CD14-positive monocyte (primary cell): Measurements from ENCODE around the gene TRMT5. TPM values are rescaled to one million over a fixed set of nuclear protein-coding genes. Genes with fewer than 3 reads are reported as not detected.

ENCODE experiments used
- DNase-seq, 3 donors: peaks; one replicate each; pipeline ENCODE4 v3.0.0-alpha.2; 2011 to 2022
- H2AFZ ChIP-seq: 2 replicates; pipeline ENCODE4 v1.6.0; 2012; ENCODE audit warnings: mild to moderate bottlenecking, low read depth, low read length, inconsistent platforms; ENCODE audit not compliant: insufficient read depth, poor library complexity, severe bottlenecking
- H3K27ac ChIP-seq, 2 donors: 1 replicate in 1 of 2; 2 replicates in 1 of 2; pipeline ENCODE4 v1.5.1; 2012 to 2013; ENCODE audit warnings: low read length in 2 of 2, control low read depth in 1 of 2, inconsistent platforms in 1 of 2, low read depth in 1 of 2, mild to moderate bottlenecking in 1 of 2
- H3K27me3 ChIP-seq, 2 donors: one replicate each; pipeline versions ENCODE4 v1.6.0 to v1.6.1; 2011 to 2013; ENCODE audit warnings: low read length in 2 of 2; ENCODE audit not compliant: control insufficient read depth in 2 of 2, insufficient read depth in 2 of 2
- H3K36me3 ChIP-seq, 2 donors: replicated peaks in 1 of 2; 1 replicate in 1 of 2; 2 replicates in 1 of 2; pipeline versions ENCODE4 v1.5.1 to v1.6.1; 2012 to 2013; ENCODE audit warnings: low read length in 2 of 2, control low read depth in 1 of 2, inconsistent platforms in 1 of 2, mild to moderate bottlenecking in 1 of 2; ENCODE audit not compliant: insufficient read depth in 2 of 2, control insufficient read depth in 1 of 2
- H3K4me1 ChIP-seq, 2 donors: 1 replicate in 1 of 2; 2 replicates in 1 of 2; pipeline versions ENCODE4 v1.5.1 to v1.6.1; 2012 to 2013; ENCODE audit warnings: low read length in 2 of 2, control low read depth in 1 of 2, inconsistent platforms in 1 of 2, mild to moderate bottlenecking in 1 of 2, moderate library complexity in 1 of 2; ENCODE audit not compliant: insufficient read depth in 2 of 2, control insufficient read depth in 1 of 2
- H3K4me2 ChIP-seq: replicated peaks from 2 replicates; pipeline ENCODE3; 2012; ENCODE audit warnings: low read length, moderate library complexity, mild to moderate bottlenecking; ENCODE audit not compliant: poor library complexity, severe bottlenecking; ENCODE audit errors: extremely low read depth
- H3K4me3 ChIP-seq, 3 experiments: fragments of 200-600 bp in 1 of 3; sonication (generic) in 1 of 3; replicated peaks in 1 of 3; 1 replicate in 2 of 3; 2 replicates in 1 of 3; pipeline ENCODE4 v1.5.1; 2011 to 2013; ENCODE audit warnings: low read length in 3 of 3, mild to moderate bottlenecking in 3 of 3, control low read depth in 2 of 3, low read depth in 2 of 3, inconsistent platforms in 1 of 3, moderate library complexity in 1 of 3
- H3K79me2 ChIP-seq: 2 replicates; pipeline ENCODE4 v1.6.0; 2012; ENCODE audit warnings: mild to moderate bottlenecking, control low read depth, inconsistent platforms, low read length, moderate library complexity; ENCODE audit not compliant: insufficient read depth
- H3K9ac ChIP-seq: 2 replicates; pipeline ENCODE4 v1.6.0; 2017; ENCODE audit warnings: low read length, mild to moderate bottlenecking; ENCODE audit not compliant: insufficient read depth, poor library complexity, severe bottlenecking
- H3K9me3 ChIP-seq, 2 donors: replicated peaks in 1 of 2; 1 replicate in 1 of 2; 2 replicates in 1 of 2; pipeline versions ENCODE4 v1.5.1 to v1.6.1; 2012 to 2013; ENCODE audit warnings: low read length in 2 of 2, control low read depth in 1 of 2; ENCODE audit not compliant: control insufficient read depth in 1 of 2, insufficient read depth in 1 of 2
- H4K20me1 ChIP-seq: 2 replicates; pipeline ENCODE4 v1.6.0; 2012; ENCODE audit warnings: mild to moderate bottlenecking, low read length, control low read depth, moderate library complexity; ENCODE audit not compliant: insufficient read depth
- H3K27ac Mint-ChIP-seq, 7 donors: one replicate each; pipeline ENCODE4 v1.8.0; 2020; ENCODE audit warnings: mild to moderate bottlenecking in 7 of 7, mixed read lengths in 7 of 7, moderate library complexity in 6 of 7, inconsistent platforms in 2 of 7
- H3K27me3 Mint-ChIP-seq, 3 donors: one replicate each; pipeline ENCODE4 v1.8.0; 2021 to 2022; ENCODE audit warnings: low read depth in 3 of 3, mild to moderate bottlenecking in 3 of 3, mixed read lengths in 3 of 3, moderate library complexity in 3 of 3, inconsistent platforms in 1 of 3
- H3K36me3 Mint-ChIP-seq, 2 donors: one replicate each; pipeline ENCODE4 v1.8.0; 2020; ENCODE audit warnings: mixed read lengths in 2 of 2, inconsistent platforms in 1 of 2, mild to moderate bottlenecking in 1 of 2
- H3K4me1 Mint-ChIP-seq: one replicate; pipeline ENCODE4 v1.8.0; 2020; ENCODE audit warnings: mild to moderate bottlenecking, mixed read lengths
- H3K4me3 Mint-ChIP-seq, 2 donors: one replicate each; pipeline ENCODE4 v1.8.0; 2020; ENCODE audit warnings: mild to moderate bottlenecking in 2 of 2, mixed read lengths in 2 of 2, moderate library complexity in 1 of 2
- H3K9me3 Mint-ChIP-seq, 7 donors: one replicate each; pipeline ENCODE4 v1.8.0; 2020 to 2022; ENCODE audit warnings: mixed read lengths in 7 of 7, mild to moderate bottlenecking in 6 of 7, moderate library complexity in 6 of 7, inconsistent platforms in 2 of 7
- CTCF ChIP-seq: fragments of 200-600 bp; IDR thresholded peaks from one replicate; pipeline ENCODE4 v1.8.0; 2022; ENCODE audit warnings: antibody characterized with exemption, mild to moderate bottlenecking
- WGBS: methylation state at CpG from one replicate; pipeline ENCODE4 v1.1.5; 2013; ENCODE audit warnings: missing lambda C conversion rate; ENCODE audit not compliant: insufficient coverage; 5-methylcytosine and 5-hydroxymethylcytosine counted together
- intact Hi-C, 2 donors: fragments of 100-400 bp; cut with micrococcal nuclease; formaldehyde crosslinking; loops; one replicate each; pipeline versions ENCODE4 v1.15.0 to v1.15.1; 2023
- polyA plus RNA-seq, 3 donors: library from polyadenylated mRNA; depleted of rRNA in 1 of 3; unstranded in 2 of 3; stranded (reverse) in 1 of 3; fragments of 300-500 nt in 2 of 3; fragments of >200 nt in 1 of 3; fragmentation: Illumina TruSeq in 2 of 3; gene quantifications; 1 replicate in 2 of 3; 2 replicates in 1 of 3; pipeline ENCODE4 v1.2.3, GENCODE V29; 2012 to 2021

TRMT5 gene
- polyA plus RNA-seq, 3 donors: 0.89 to 2.8 (median 1.9) TPM

- H3K4me1 ChIP-seq: peaks cover 0 to 5% of the 10 kb centered on the region in 2 donors
- no peaks in the 10 kb centered on the region for H3K79me2 ChIP-seq
- DNase-seq: no peak
- H3K27ac ChIP-seq: no peak overlapping the region
- Mint-ChIP-seq H3K36me3 (peaks cover 0 to 5% of the 10 kb centered on the region in 2 donors), H3K27ac (no peak overlapping the region), H3K4me3 (no peak overlapping the region), H3K9me3 (peaks cover 0 to 8% (median 2%) of the 10 kb centered on the region in 7 donors), H3K4me1 (peaks cover under 1% of the 10 kb centered on the region), H3K27me3 (peaks cover 0 to 2% (median 2%) of the 10 kb centered on the region in 3 donors)
- H3K9ac ChIP-seq: no peak overlapping the region
- no peak overlapping the region for H2AFZ ChIP-seq
- intact Hi-C loops: no loop called here
- H3K27me3 ChIP-seq: no peaks in the 10 kb centered on the region
- no peak overlapping the region for H3K4me2 ChIP-seq
- no peaks in the 10 kb centered on the region for H3K36me3 ChIP-seq
- H3K4me3 ChIP-seq: no peak overlapping the region
- H3K9me3 ChIP-seq: no peaks in the 10 kb centered on the region
- H4K20me1 ChIP-seq: no peaks in the 10 kb centered on the region
- TF ChIP-seq CTCF: no peak
Measured at GRCh38 chr14:60965402-60965801, 15.5 kb downstream of the TRMT5 start.

- H3K9me3 Mint-ChIP-seq: peaks cover 0 to 10% (median 3%) of the 10 kb centered on the region in 7 donors
- intact Hi-C loops: no loop called here
- H3K4me1 ChIP-seq: peaks cover 0 to under 1% of the 10 kb centered on the region in 2 donors
- no peaks in the 10 kb centered on the region for H3K9me3 ChIP-seq
- H3K27ac ChIP-seq: no peak overlapping the region
- H3K4me2 ChIP-seq: no peak overlapping the region
- TF ChIP-seq CTCF: no peak
- H3K27me3 ChIP-seq: no peaks in the 10 kb centered on the region
- no peak overlapping the region for H3K4me3 ChIP-seq
- H3K79me2 ChIP-seq: no peaks in the 10 kb centered on the region
- H3K36me3 Mint-ChIP-seq: peaks cover 0 to 5% of the 10 kb centered on the region in 2 donors
- H3K27me3 Mint-ChIP-seq: peaks cover 0 to 2% (median 2%) of the 10 kb centered on the region in 3 donors
- no peaks in the 10 kb centered on the region for H4K20me1 ChIP-seq
- no CpG with 5 or more reads among the region's 2 CpGs for WGBS
- no peak overlapping the region for H2AFZ ChIP-seq
- no peak overlapping the region for H3K27ac Mint-ChIP-seq
- H3K4me3 Mint-ChIP-seq: no peak overlapping the region
- no peak for DNase-seq
- no peaks in the 10 kb centered on the region for H3K36me3 ChIP-seq
- H3K4me1 Mint-ChIP-seq: no peaks in the 10 kb centered on the region
- no peak overlapping the region for H3K9ac ChIP-seq
Measured at GRCh38 chr14:60964904-60965303, 16.0 kb downstream of the TRMT5 start.
